Measurements from ENCODE around the gene IFNA2.
"Not testable (repeated sequence)": the region's sequence is repeated elsewhere in the genome, so short reads cannot be mapped to it uniquely, and the experiment has no call there.

Gene IFNA2

GRCh38 chr9:21408817-21409216 lies 23.6 kb upstream of the IFNA2 start, which contains the start of gene IFNA8:
TSS of gene IFNA8 (plus strand) at chr9:21409117. CDS start at chr9:21409177, 60 bp downstream.
- Histone ChIP-seq H3K27ac (ENCODE audit: low read depth, low read length) (no peak within 1 kb of the TSS), H3K27me3 (ENCODE audit: control insufficient read depth in 1 of 2, insufficient read depth in 2 of 2, low read length in 2 of 2) (no peaks in the 10 kb centered on the region), H3K9ac (ENCODE audit: low read length) (no peak within 1 kb of the TSS), H3K4me3 (ENCODE audit: low read depth in 1 of 2, low read length in 2 of 2) (no peak within 1 kb of the TSS), H3K36me3 (ENCODE audit: insufficient read depth, low read length) (no peaks in the 10 kb centered on the region), H3K4me1 (ENCODE audit: insufficient read depth, low read length) (no peaks in the 10 kb centered on the region), H3K9me3 (ENCODE audit: low read length) (no peaks in the 10 kb centered on the region)

GRCh38 chr9:21404146-21404545 lies 18.9 kb upstream of the IFNA2 start:
- Histone ChIP-seq H3K36me3 (ENCODE audit: insufficient read depth, low read length) (no peaks in the 10 kb centered on the region), H3K9ac (ENCODE audit: low read length) (no peak overlapping the region), H3K9me3 (ENCODE audit: low read length) (no peaks in the 10 kb centered on the region), H3K4me1 (ENCODE audit: insufficient read depth, low read length) (peaks cover 6% of the 10 kb centered on the region), H3K27ac (ENCODE audit: low read depth, low read length) (no peak overlapping the region), H3K27me3 (ENCODE audit: control insufficient read depth in 1 of 2, insufficient read depth in 2 of 2, low read length in 2 of 2) (peaks cover 0 to 14% of the 10 kb centered on the region in 2 donors), H3K4me3 (ENCODE audit: low read depth in 1 of 2, low read length in 2 of 2) (no peak overlapping the region)

GRCh38 chr9:21402386-21403251 lies 17.4 kb upstream of the IFNA2 start:
- Histone ChIP-seq H3K9me3 (ENCODE audit: low read length) (no peaks in the 10 kb centered on the region), H3K4me3 (ENCODE audit: low read depth in 1 of 2, low read length in 2 of 2) (peak overlapping the region; percentile 50 to 54), H3K27me3 (ENCODE audit: control insufficient read depth in 1 of 2, insufficient read depth in 2 of 2, low read length in 2 of 2) (peaks cover 0 to 14% of the 10 kb centered on the region in 2 donors), H3K9ac (ENCODE audit: low read length) (no peak overlapping the region), H3K36me3 (ENCODE audit: insufficient read depth, low read length) (no peaks in the 10 kb centered on the region), H3K4me1 (ENCODE audit: insufficient read depth, low read length) (peaks cover 6% of the 10 kb centered on the region), H3K27ac (ENCODE audit: low read depth, low read length) (no peak overlapping the region)

- H3K27me3 ChIP-seq (ENCODE audit: control insufficient read depth in 1 of 2, insufficient read depth in 2 of 2, low read length in 2 of 2) = peaks cover 4 to 14% of the 10 kb centered on the region in 2 donors
- no peak overlapping the region for H3K4me3 ChIP-seq (ENCODE audit: low read depth in 1 of 2, low read length in 2 of 2)
- H3K36me3 ChIP-seq (ENCODE audit: insufficient read depth, low read length) = no peaks in the 10 kb centered on the region
- H3K27ac ChIP-seq (ENCODE audit: low read depth, low read length) = no peak overlapping the region
- no peak overlapping the region for H3K9ac ChIP-seq (ENCODE audit: low read length)
- H3K4me1 ChIP-seq (ENCODE audit: insufficient read depth, low read length) = peaks cover 6% of the 10 kb centered on the region
- no peaks in the 10 kb centered on the region for H3K9me3 ChIP-seq (ENCODE audit: low read length)
These were observed 14.8 kb upstream of the IFNA2 start for GRCh38 chr9:21399956-21400355.

GRCh38 chr9:21398955-21399489 lies 13.8 kb upstream of the IFNA2 start:
- no peak overlapping the region for H3K9ac ChIP-seq (ENCODE audit: low read length)
- no peak overlapping the region for H3K4me3 ChIP-seq (ENCODE audit: low read depth in 1 of 2, low read length in 2 of 2)
- no peaks in the 10 kb centered on the region for H3K36me3 ChIP-seq (ENCODE audit: insufficient read depth, low read length)
- peaks cover 4 to 14% of the 10 kb centered on the region in 2 donors for H3K27me3 ChIP-seq (ENCODE audit: control insufficient read depth in 1 of 2, insufficient read depth in 2 of 2, low read length in 2 of 2)
- H3K4me1 ChIP-seq (ENCODE audit: insufficient read depth, low read length) = peaks cover 6% of the 10 kb centered on the region
- no peaks in the 10 kb centered on the region for H3K9me3 ChIP-seq (ENCODE audit: low read length)
- no peak overlapping the region for H3K27ac ChIP-seq (ENCODE audit: low read depth, low read length)

- Histone ChIP-seq H3K27ac (ENCODE audit: low read depth, low read length) (no peak overlapping the region), H3K4me3 (ENCODE audit: low read depth in 1 of 2, low read length in 2 of 2) (peak overlapping the region; percentile 62 to 63), H3K4me1 (ENCODE audit: insufficient read depth, low read length) (no peaks in the 10 kb centered on the region), H3K36me3 (ENCODE audit: insufficient read depth, low read length) (no peaks in the 10 kb centered on the region), H3K9me3 (ENCODE audit: low read length) (no peaks in the 10 kb centered on the region), H3K9ac (ENCODE audit: low read length) (peak overlapping the region; percentile 4), H3K27me3 (ENCODE audit: control insufficient read depth in 1 of 2, insufficient read depth in 2 of 2, low read length in 2 of 2) (peaks cover 0 to 4% of the 10 kb centered on the region in 2 donors)
These were observed 10.8 kb upstream of the IFNA2 start for GRCh38 chr9:21395778-21396717.

- Histone ChIP-seq H3K4me1 (ENCODE audit: insufficient read depth, low read length) (no peaks in the 10 kb centered on the region), H3K36me3 (ENCODE audit: insufficient read depth, low read length) (no peaks in the 10 kb centered on the region), H3K27ac (ENCODE audit: low read depth, low read length) (no peak overlapping the region), H3K9me3 (ENCODE audit: low read length) (no peaks in the 10 kb centered on the region), H3K4me3 (ENCODE audit: low read depth in 1 of 2, low read length in 2 of 2) (no peak overlapping the region), H3K27me3 (ENCODE audit: control insufficient read depth in 1 of 2, insufficient read depth in 2 of 2, low read length in 2 of 2) (peaks cover 0 to 4% of the 10 kb centered on the region in 2 donors), H3K9ac (ENCODE audit: low read length) (no peak overlapping the region)
These were observed 7.1 kb upstream of the IFNA2 start for GRCh38 chr9:21392270-21392669.

- Histone ChIP-seq H3K9me3 (ENCODE audit: low read length) (no peaks in the 10 kb centered on the region), H3K27ac (ENCODE audit: low read depth, low read length) (no peak overlapping the region), H3K4me1 (ENCODE audit: insufficient read depth, low read length) (no peaks in the 10 kb centered on the region), H3K9ac (ENCODE audit: low read length) (no peak overlapping the region), H3K36me3 (ENCODE audit: insufficient read depth, low read length) (no peaks in the 10 kb centered on the region), H3K27me3 (ENCODE audit: control insufficient read depth in 1 of 2, insufficient read depth in 2 of 2, low read length in 2 of 2) (no peaks in the 10 kb centered on the region), H3K4me3 (ENCODE audit: low read depth in 1 of 2, low read length in 2 of 2) (no peak overlapping the region)
These were observed 1.6 kb downstream of the IFNA2 start for GRCh38 chr9:21383627-21384026.

- Histone ChIP-seq H3K9ac (ENCODE audit: low read length) (no peak overlapping the region), H3K36me3 (ENCODE audit: insufficient read depth, low read length) (no peaks in the 10 kb centered on the region), H3K27me3 (ENCODE audit: control insufficient read depth in 1 of 2, insufficient read depth in 2 of 2, low read length in 2 of 2) (no peaks in the 10 kb centered on the region), H3K4me1 (ENCODE audit: insufficient read depth, low read length) (no peaks in the 10 kb centered on the region), H3K4me3 (ENCODE audit: low read depth in 1 of 2, low read length in 2 of 2) (no peak overlapping the region), H3K9me3 (ENCODE audit: low read length) (no peaks in the 10 kb centered on the region), H3K27ac (ENCODE audit: low read depth, low read length) (no peak overlapping the region)
These were observed 3.5 kb downstream of the IFNA2 start for GRCh38 chr9:21381448-21382339.

- H3K36me3 ChIP-seq (ENCODE audit: insufficient read depth, low read length); H3K4me1 ChIP-seq (ENCODE audit: insufficient read depth, low read length); H3K4me3 ChIP-seq (ENCODE audit: low read depth in 1 of 2, low read length in 2 of 2): not testable (repeated sequence)
These were observed 13.7 kb downstream of the IFNA2 start for GRCh38 chr9:21371467-21371866.

More at GRCh38 chr9:21371467-21371866, 13.7 kb downstream of the IFNA2 start:
- not testable (repeated sequence) for H3K27ac ChIP-seq (ENCODE audit: low read depth, low read length); H3K9ac ChIP-seq (ENCODE audit: low read length); H3K9me3 ChIP-seq (ENCODE audit: low read length); H3K27me3 ChIP-seq (ENCODE audit: control insufficient read depth in 1 of 2, insufficient read depth in 2 of 2, low read length in 2 of 2)
